NCI-H2196 treated with DMSO at 0.1 percent for 48 hours (cell line): ENCODE results near the gene SAMD1.

Experiments used
- DNase-seq: peaks from one replicate; lab custom pipeline; 2025; ENCODE audit not compliant: unreplicated experiment; lab: John Stamatoyannopoulos, UW

Gene SAMD1

DNA sequence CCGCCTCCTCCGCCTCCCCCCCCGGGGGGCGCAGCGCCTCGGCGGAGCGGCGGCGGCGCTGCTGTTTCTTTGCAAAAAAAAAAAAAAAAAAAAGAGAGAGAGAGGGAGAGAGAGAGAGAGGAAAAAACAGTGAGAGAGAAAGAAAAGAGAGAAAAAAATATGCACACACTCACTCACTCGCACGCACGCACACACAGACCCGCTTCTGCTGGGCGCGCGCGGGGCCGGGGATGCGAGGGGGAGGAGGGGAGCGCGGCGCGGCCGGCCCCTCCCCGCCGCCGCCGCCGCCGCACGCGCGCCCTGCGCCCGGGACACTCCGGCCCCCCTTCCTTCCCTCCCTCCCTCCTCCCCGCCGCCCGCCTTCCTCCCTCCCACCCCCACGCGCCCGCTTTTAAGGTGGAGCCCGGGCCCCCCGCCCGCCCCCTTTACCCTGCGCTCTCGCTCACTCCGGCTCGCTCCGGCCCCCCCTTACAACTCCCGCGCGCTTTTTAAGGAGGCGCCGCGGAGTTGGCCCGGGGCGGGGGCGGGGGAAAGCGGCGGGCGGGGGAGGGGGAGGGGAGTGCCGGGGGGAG lies at the start of gene SAMD1:
TSS of gene SAMD1 (minus strand) at position 243 of the 572 bp plus-strand sequence.
- peak; percentile 86 for DNase-seq

DNA sequence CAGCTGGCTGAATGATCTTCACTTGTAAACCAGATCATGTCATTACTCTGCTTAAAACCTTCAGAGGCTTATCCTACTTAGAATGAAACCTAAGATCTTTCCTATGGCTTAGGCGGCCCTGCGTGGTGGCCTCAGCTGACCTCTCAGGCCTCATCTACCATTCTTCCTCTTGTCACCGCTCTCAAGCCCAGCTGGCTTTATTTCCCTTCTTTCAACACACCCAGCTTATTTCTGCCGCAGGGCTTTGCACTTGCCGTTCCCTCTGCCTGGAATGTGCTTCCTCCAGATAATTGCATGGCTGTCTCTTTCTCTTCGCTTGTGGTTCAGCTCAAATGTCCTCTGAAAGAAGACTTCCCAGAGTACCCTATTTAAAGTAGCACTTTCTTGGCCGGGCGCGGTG lies 49.4 kb upstream of the SAMD1 start:
- no peak for DNase-seq

DNA sequence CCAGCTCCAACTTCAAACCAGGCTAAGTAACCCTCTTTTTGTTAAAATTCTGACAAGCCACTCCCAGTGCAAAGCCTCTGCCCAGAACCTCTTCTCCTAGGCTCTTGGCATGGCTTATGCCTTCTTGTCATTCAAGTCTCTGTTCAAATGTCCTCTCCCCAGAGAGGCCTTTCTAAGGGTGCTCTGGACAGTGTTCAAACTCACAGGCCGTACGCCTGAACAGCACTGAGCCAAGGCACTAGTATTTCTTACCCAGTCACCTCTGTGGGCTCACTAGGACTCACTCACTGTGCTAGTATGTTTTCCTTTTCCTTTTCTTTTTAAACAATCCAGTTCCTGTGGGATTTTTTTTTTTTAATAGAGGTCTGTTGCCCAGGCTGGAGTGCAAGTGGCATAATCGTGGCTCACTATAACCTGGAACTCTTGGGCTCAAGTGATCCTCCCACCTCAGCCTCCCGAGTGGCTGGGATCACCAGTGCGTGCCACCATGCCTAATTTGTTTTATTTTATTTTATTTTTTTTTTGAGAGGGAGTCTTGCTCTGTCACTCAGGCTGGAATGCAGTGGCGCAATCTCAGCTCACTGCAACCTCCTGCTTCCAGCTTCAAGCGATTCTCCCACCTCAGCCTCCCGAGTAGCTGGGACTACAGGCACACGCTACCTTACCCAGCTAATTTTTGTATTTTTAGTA lies 48.2 kb upstream of the SAMD1 start:
- no peak for DNase-seq

DNA sequence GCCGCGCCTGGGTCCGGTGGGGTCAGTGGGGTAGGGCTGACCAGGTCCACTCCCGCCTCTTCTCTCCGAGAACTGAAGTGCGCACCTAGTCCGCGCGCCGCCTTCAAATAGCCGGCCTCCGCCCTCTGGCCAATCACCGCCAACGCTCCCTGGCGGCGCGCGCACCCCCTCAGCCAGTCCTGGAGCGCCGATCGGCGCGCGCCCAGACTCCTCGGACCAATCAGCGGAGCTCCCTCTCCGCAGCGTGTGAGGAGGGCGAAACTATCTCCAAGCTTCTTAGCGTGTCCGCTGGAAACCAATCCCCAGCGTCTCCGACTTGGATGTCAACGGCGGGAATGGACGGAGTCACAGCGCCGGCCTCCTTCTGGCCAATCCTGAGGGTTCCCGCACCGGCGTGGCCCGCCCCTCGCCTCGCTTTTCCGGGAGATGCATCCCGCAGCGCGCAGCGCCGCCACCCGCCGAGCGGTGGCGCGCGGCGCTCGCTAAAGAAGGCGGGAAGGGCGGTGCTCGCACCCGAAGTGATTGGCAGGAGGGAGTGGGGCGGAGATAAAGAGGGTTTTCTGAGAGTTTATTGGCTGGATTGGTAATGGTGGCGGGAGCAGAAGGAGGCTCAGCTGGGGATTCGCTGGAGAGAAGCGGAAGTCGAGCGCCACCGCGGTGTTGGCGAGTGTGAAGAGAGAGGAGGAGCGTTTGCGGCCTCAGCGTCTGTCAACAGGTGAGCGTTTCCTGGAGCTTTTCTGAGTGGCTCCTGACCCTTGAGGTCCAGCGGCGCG lies 46.1 kb upstream of the SAMD1 start, which contains the start of gene ASF1B:
TSS of gene ASF1B (minus strand) at position 81 of the 773 bp plus-strand sequence. CDS start 133 bp downstream, outside the sequence.
- peak; percentile 100 for DNase-seq

DNA sequence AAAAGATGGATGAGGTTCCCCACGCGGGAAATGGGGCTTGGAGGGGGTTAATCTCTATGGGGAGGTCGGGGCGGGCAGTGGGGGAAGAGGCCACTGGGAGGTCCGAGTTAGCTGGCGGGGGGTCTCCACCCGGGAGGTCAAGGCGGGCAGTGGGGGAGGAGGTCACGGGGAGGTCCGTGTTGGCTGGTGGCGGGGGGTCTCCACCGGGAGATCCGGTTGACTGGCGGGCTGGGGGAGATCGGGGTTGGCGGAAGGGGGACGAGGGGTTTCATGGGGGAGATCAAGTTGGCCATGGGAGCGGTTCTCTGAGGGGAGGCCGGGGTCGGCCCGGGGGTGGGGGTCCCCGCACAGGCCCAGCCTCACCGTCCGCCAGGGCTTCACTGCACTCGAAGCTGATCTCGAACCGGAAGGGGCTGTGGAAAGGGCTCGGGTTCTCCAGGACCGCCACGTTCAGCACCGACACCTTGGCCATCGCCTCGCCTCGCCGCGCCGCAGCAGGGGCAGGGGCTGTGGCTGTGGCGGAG lies 45.5 kb upstream of the SAMD1 start:
- DNase-seq, result no peak

DNA sequence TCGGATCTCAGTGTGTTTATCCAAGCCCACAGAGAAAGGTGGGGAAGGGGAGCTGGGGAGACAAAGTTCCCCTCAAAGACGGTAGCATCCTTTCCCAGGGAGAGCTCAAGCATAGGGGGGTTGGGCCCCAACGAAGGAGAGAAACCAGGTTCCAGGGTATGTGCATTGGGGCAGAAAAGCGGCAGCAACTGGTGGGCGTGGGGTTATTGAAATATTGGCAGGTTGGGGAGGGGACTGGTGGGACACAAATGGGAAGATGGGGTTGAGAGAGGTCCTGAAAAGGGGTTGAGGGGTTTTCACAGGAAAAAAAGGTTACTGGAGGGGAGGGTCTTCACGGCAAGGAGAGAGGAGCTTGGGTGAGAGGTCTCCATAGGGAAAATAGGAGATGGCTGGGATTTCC lies 44.8 kb upstream of the SAMD1 start:
- no peak for DNase-seq

DNA sequence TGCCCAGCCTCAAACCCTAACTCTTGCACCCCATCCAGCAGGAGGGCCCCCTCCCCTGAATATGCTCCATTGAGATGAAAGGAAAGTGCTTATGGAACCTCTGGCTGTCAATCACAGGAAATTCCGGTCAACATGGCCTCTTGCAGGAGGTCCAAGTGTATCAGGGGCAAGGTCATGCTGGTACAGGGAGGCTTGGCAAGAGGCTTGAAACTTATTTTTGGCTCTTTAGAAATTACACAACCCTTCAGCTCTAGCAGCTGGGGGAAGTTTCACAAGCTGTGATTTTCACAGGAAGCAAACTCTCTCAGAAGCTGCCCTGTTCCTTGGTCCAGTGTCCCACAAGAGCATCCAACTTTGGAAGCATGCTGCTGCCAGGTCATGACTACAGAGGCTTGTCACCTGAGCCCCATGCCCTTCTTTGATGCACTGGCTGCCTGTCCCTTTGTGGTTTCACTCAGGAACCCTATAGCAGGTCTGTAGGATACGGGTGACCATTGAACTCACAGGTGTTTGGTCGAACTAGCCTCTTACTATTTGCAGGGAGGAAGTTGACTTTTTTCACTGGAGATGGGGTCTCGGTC lies 37.5 kb upstream of the SAMD1 start:
- DNase-seq, result no peak

DNA sequence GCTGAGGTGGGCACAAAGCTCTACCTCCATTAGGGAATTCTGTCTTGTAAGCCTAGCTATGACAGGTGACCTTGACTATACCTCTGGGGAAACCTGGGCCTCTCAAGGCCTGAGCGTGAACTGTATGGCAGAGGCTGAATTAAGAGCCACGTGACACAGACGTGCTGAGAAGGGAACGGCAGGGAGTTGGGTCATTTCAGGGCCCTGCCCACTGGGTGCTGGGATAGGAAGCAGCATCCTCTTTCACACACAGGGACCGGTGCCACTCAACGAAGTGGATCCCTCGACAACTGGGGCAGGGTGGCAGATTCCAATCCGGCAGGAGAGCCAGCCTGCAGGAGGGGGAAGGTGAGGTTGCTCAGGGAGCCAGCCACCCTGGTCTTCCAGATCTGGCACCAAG lies 36.6 kb upstream of the SAMD1 start:
- DNase-seq, result no peak

DNA sequence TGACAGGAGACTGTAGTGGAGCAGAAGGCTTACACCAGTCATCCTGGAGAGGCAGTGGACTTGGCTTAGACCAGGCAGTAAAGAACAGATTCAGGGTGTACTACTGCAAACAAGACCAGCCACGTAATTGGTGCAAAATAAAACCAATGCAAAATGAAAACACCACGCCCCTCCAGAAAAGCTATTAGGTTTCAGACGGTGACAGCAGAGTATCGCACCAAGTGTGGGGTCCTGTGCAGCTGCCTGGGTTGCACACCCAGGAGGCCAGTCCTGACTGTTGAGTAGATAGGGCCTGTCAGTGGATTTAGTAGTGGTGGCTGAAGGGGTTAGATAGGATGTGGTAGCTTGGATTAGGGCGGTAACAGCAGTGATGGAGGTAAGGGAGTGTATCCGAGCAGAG lies 32.4 kb upstream of the SAMD1 start:
- DNase-seq, result no peak

DNA sequence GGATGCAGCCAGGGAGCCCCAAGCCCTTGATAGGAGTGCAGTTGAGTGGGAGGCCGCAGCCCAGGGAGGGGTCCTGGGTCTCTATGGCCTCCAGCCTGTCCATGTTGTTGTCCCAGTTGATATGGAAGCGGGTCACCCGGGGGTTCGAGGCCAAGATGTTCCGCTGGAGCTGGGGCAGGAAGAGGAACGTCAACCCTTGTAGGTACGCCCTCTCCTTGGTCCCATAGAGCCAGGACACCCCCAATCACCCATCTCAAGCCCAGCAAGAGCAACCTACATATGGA lies 29.9 kb upstream of the SAMD1 start:
- DNase-seq, result no peak

DNA sequence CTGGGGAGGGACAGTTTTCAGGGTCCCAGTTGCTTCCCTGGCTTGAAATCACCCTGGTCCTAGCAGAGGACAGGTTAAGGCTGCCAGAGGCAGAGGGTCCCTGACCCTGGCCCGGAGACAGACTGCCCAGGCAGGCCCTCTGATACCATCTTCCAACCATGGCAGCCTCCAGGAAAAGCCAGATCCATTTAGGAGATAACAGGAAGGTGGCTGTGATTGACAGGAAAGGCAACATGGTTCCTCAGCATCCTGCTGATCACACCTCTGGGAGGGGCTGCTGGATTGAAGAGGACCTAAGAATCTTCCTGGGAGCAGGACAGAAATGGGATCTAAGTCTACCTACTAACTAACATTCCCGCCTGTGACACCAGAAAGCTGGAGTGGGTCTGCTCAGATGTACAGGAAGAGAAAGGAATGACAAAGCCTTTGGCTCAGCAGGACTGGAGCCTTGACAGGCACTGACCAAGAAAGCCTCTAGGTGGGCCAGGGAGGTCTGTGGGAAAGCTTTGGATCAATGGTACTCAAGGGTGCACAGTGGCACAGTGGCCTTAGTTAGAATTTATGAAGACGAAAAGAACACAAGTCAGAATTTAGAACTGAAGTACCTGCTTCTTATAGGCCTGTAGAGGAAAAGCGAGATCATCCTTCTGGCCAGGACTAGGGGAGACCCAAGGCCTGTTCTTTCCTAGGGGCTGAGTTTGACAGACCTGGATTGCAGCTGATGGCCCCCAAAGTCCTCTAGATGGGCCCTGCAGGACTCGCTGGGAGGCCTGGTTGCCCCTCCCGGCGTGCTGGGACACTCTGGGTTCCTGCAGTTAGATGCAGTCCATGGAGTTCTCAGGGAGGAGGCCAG lies 29.3 kb upstream of the SAMD1 start:
- no peak for DNase-seq

DNA sequence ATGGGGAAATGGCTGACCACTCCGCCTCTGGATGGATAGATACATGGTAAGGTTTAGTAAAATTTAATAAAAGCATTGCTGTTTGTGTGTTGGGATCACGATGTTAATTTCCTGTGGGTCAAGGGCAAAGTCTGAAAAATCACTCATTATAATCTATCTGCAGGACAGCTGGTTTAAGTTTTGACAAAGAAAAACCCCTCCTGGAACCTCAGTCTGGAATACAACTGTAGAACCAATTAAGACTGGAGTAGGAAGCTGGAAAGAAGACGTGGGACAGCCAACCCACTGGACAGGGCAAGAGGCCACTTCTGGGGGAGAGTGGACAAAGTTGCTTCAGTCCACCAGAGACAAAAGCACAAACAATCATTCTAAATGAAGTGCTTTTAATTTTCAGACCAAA lies 28.6 kb upstream of the SAMD1 start:
- DNase-seq, result no peak

DNA sequence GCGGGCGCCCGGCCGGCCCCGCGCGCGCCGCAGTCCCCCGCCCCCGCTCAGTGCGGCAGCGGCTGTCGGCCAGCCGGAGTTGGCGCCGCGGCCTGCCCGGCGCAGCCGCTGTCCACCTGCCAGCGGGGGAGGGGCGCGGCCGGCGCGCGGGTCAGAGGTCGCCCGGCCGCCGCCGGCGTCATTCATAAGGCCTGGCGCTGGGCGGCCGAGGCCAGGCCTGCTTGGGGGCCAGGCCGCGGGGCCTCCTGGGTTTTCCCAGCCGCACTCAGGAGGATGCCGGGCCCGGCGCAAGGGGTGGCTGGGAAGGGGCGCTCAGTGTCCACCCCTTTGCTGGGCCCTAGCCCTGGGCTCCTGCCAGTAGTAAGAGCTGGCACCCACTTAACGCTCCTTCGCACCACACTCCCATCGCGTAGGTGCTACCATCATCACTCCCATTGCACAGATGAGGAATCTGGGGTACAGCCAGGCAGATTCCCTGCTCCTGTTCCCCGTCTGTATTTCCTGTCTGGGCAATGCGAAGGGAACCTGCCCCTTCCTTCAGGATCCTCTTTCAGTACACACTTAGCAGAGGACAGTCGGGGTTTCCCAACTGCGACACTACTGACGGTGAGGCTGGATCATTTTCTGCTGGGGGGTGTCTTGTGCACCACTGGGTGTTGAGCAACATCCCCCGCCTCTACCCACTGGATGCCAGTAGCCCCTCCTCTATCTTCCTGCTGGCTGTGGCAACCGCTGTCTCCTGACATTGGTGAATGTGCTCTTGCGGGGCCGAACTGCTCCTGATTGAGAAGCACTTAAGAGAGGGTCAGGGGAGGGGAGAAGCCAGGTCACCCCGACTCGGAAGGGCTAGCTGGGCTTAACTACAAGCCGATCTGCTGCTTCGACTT lies 27.9 kb upstream of the SAMD1 start:
- peak; percentile 80 for DNase-seq

DNA sequence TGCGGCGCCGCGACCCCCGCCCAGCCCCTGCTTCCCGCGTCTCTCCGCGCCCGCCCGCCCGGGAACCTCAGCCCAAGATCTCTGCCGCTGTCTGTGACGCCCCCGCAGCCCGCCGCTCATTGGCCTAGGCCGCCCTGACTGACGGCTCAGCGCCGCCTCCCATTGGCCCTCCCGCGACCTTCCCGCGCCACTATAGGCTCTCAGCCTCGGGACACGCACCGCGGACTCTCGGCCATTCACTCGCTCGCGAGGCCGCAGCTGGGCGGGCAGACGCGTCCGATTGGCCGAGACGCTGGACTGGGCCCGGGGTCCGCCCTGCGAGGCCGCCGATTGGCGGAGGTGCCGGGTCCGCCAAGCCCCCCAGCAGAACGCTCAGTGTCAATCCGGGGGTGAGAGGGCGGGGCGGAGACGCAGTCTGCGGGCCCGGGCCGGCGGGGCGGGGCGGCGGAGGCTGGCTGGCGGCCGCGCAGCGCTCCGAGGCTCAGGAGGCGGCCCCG lies 27.2 kb upstream of the SAMD1 start, which contains the start of gene PRKACA:
TSS of gene PRKACA (minus strand) at position 95 of the 497 bp plus-strand sequence. CDS start 215 bp downstream, outside the sequence.
- peak; percentile 96 for DNase-seq

DNA sequence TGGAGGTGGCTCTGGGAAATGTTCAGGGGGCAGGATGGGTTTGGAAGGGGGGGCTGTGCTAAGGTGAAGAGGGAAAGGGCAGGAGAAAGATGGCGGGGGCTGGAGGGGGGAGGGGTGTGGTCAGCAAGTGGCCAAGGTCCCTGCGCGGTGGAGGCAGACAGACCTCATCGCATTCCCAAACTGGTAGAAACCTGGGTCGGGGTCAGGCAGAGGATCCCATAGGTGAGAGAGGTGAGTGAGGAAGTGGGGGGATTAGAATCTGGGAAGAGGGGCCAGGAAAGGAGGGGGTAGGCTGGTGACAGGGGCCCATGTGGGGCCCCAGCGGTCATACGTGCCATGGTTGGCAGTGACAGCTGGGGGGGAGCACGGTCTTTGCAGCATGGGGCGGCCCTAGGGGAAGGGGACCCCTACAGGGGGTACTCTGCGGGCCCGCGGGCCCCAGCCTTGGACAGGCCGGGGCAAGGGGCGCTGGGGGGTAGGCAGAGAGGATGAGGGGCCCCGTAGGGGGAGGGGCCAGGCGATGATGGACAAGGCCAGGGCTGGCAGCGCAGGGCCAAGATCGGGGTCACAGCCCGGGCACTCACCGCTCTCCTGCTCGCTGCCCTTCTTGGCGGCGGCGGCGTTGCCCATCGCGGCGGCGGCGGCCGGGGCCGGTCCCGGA lies 26.5 kb upstream of the SAMD1 start:
- DNase-seq, result no peak

DNA sequence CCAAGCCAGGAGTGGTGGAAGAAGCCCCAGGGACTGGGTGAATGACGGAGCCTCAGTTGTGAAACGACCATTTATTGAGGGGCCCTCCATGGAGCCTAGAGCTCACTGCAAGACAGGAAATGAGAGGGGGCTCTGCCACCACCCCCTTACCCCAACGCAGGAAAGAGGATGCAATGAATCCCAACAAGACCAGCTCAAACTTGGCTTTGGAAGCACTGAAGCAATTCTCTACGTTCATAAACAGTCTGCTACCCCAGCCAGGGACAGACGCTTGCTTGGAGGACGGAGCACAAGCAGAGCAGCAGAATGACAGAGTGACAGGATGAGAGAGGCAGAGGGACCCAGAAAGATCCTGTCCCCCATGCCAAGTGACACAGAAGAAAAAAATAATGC lies 26.0 kb upstream of the SAMD1 start:
- DNase-seq, result no peak

DNA sequence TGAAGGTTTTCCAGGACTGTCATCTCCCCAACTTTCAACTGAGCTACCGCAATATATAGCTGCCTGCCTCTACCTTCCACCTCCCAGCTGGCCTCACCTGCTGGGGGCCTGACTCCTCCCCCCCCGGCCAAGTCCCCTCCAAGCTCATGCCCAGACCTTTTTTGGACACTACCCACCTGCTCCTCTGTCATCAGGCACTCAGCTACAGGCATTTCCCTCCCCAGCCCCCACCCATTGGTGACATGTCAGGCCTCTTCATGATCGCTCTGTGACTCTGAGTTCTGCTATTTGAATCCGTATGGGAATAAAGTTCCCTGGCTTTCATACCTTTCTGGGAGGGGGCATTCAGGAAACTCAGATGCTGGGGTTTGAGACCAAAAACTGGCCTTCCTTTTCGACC lies 25.2 kb upstream of the SAMD1 start:
- DNase-seq, result no peak

DNA sequence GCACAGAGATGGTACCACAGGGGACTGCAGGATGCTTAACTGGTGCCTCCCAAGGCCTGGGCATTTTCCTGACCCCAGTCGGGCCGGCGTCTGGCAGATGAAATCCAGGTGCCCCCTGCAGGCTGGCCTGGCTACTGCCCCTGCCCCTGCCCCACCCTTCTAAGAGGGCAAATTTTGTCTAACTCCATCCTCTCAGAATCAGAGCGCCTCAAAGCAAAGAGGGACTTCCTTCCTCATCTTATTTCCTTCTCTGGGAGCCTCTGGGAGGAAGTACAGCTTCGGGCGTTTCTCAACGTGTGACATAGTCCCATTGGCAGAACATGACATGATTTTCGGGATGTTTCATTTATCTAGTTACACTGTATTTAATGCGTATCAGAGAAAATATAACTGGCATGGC lies 24.3 kb upstream of the SAMD1 start:
- no peak for DNase-seq

DNA sequence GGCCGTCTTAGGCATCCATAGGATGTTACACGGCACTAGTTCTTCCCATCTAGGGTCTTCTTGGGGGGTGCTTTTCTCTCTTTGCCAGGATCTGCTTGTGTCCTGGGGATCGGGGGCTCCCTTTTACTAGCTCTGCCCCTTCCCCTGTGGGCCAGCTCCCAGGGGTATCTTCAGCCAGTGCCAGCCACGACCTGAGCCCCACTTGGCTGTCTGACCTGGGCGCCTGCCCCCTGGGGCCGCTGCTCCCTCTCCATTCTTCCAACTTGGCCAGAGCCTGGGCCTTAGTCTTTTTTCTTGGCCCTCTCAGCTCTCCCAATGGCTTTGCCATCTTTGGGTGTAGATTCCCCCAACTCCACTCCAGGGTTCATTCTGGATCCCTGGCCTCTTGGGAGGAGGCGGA lies 23.9 kb upstream of the SAMD1 start:
- no peak for DNase-seq
